Astrocyte (in vitro differentiated cells and primary cell): ENCODE measurements around the gene EXOSC7. TPM values are rescaled to one million over a fixed set of nuclear protein-coding genes. Genes with fewer than 3 reads are reported as not detected.

ENCODE experiments used
- DNase-seq: peaks from one replicate; pipeline ENCODE4 v3.0.0-alpha.2; 2010; ENCODE audit warnings: low read depth
- FAIRE-seq: peaks from 2 replicates; lab custom pipeline; 2011; peaks lifted over from hg19 to GRCh38; lab: Jason Lieb, UNC
- H2AFZ ChIP-seq: 2 replicates; pipeline ENCODE4 v1.6.0; 2012; ENCODE audit warnings: low read depth, low read length, inconsistent platforms
- H3K27ac ChIP-seq: 2 replicates; pipeline ENCODE4 v1.5.1; 2011; ENCODE audit warnings: low read depth, low read length, inconsistent platforms
- H3K27me3 ChIP-seq: 2 replicates; pipeline ENCODE4 v1.6.0; 2011; ENCODE audit warnings: low read length, inconsistent platforms; ENCODE audit not compliant: insufficient read depth
- H3K36me3 ChIP-seq: 2 replicates; pipeline ENCODE4 v1.5.1; 2011; ENCODE audit warnings: low read length, inconsistent platforms; ENCODE audit not compliant: insufficient read depth
- H3K4me1 ChIP-seq: 2 replicates; pipeline ENCODE4 v1.5.1; 2011; ENCODE audit warnings: low read length, inconsistent platforms; ENCODE audit not compliant: insufficient read depth
- H3K4me2 ChIP-seq: 2 replicates; pipeline ENCODE4 v1.6.0; 2012; ENCODE audit warnings: low read length, inconsistent platforms
- H3K4me3 ChIP-seq: 2 replicates; pipeline ENCODE4 v1.5.1; 2011; ENCODE audit warnings: low read depth, mild to moderate bottlenecking, low read length, inconsistent platforms; ENCODE audit not compliant: insufficient read depth
- H3K79me2 ChIP-seq: 2 replicates; pipeline ENCODE4 v1.6.0; 2012; ENCODE audit warnings: mild to moderate bottlenecking, low read length, inconsistent platforms; ENCODE audit not compliant: insufficient read depth
- H3K9ac ChIP-seq: 2 replicates; pipeline ENCODE4 v1.6.0; 2012; ENCODE audit warnings: mild to moderate bottlenecking, low read length, inconsistent platforms
- H3K9me3 ChIP-seq: 2 replicates; pipeline ENCODE4 v1.5.1; 2012; ENCODE audit warnings: low read depth, mild to moderate bottlenecking, low read length, inconsistent platforms; ENCODE audit not compliant: insufficient read depth
- H4K20me1 ChIP-seq: 2 replicates; pipeline ENCODE4 v1.6.0; 2012; ENCODE audit warnings: low read length, inconsistent platforms; ENCODE audit not compliant: insufficient read depth
- H3K27ac Mint-ChIP-seq: one replicate; pipeline ENCODE4 v1.8.0; 2021; ENCODE audit warnings: mild to moderate bottlenecking, mixed read lengths; ENCODE audit not compliant: unreplicated experiment
- H3K27me3 Mint-ChIP-seq: one replicate; pipeline ENCODE4 v1.8.0; 2021; ENCODE audit warnings: low read depth, mixed read lengths; ENCODE audit not compliant: unreplicated experiment
- H3K36me3 Mint-ChIP-seq: one replicate; pipeline ENCODE4 v1.8.0; 2021; ENCODE audit warnings: low read depth, mixed read lengths; ENCODE audit not compliant: unreplicated experiment
- H3K4me1 Mint-ChIP-seq: one replicate; pipeline ENCODE4 v1.8.0; 2021; ENCODE audit warnings: low read depth, mixed read lengths; ENCODE audit not compliant: unreplicated experiment
- H3K4me3 Mint-ChIP-seq: one replicate; pipeline ENCODE4 v1.8.0; 2021; ENCODE audit warnings: mild to moderate bottlenecking, moderate library complexity, mixed read lengths; ENCODE audit not compliant: unreplicated experiment
- H3K9me3 Mint-ChIP-seq: one replicate; pipeline ENCODE4 v1.8.0; 2021; ENCODE audit warnings: mild to moderate bottlenecking, mixed read lengths; ENCODE audit not compliant: unreplicated experiment
- CTCF ChIP-seq: IDR thresholded peaks from 2 replicates; pipeline ENCODE4 v1.5.1; 2011; ENCODE audit warnings: low read depth, mild to moderate bottlenecking, inconsistent platforms, low read length, moderate library complexity; ENCODE audit not compliant: insufficient read depth
- EZH2 ChIP-seq: IDR thresholded peaks from 2 replicates; pipeline ENCODE4 v1.6.1; 2012; ENCODE audit warnings: mild to moderate bottlenecking, low read length, inconsistent platforms; ENCODE audit not compliant: insufficient read depth
- total RNA-seq: library from RNA; stranded (reverse); gene quantifications from 2 replicates; pipeline ENCODE4 v1.2.1, GENCODE V29; 2021

Gene EXOSC7
- total RNA-seq, 1 donor from 2014 or later: 38.6 TPM

GRCh38 chr3:45043728-45044299 is 67.8 kb downstream of the EXOSC7 start:
- Histone ChIP-seq H3K4me2 (peak overlapping the region; percentile 66), H3K27ac (peak overlapping the region; percentile 52), H3K79me2 (no peaks in the 10 kb centered on the region), H3K36me3 (no peaks in the 10 kb centered on the region), H2AFZ (peak overlapping the region; percentile 72), H3K4me1 (peaks cover 8% of the 10 kb centered on the region), H3K27me3 (no peaks in the 10 kb centered on the region), H3K9me3 (no peaks in the 10 kb centered on the region), H4K20me1 (no peaks in the 10 kb centered on the region), H3K4me3 (no peak overlapping the region), H3K9ac (peak overlapping the region; percentile 40)
- Mint-ChIP-seq H3K27ac (peak overlapping the region; percentile 10), H3K4me3 (no peak overlapping the region), H3K4me1 (peaks cover 10% of the 10 kb centered on the region), H3K9me3 (no peaks in the 10 kb centered on the region), H3K36me3 (no peaks in the 10 kb centered on the region), H3K27me3 (peaks cover 10% of the 10 kb centered on the region)
- TF ChIP-seq EZH2: no peak
- TF ChIP-seq CTCF: peak; percentile 14
- FAIRE-seq (peak; percentile 89), DNase-seq (peak; percentile 88)

DNA sequence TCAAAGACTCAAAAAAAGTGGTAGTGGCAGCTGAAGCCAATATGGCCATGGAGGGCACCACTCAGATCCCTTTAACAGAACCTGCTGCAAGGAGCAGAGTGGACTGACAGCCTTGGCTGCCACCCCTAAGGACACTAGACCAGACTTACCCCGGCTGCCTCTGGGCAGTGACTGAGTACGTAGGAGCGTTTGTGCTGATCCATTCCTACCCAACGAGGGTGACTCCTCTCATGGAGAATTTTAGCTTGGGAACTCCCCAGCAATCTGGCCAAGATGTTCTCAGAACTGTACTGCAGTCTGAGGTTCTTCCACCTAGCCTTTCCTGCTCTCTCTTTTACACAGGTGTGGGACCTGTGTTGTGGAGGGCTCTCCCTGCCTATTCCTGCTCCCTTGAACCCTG is 72.2 kb downstream of the EXOSC7 start:
- Histone ChIP-seq H3K9me3 (no peaks in the 10 kb centered on the region), H3K36me3 (no peaks in the 10 kb centered on the region), H3K27ac (no peak overlapping the region), H3K9ac (no peak overlapping the region), H3K4me1 (peaks cover 8% of the 10 kb centered on the region), H4K20me1 (no peaks in the 10 kb centered on the region), H3K4me2 (no peak overlapping the region), H3K79me2 (no peaks in the 10 kb centered on the region), H2AFZ (no peak overlapping the region), H3K4me3 (no peak overlapping the region), H3K27me3 (no peaks in the 10 kb centered on the region)
- DNase-seq: peak; percentile 39
- Mint-ChIP-seq H3K36me3 (peaks cover 3% of the 10 kb centered on the region), H3K4me1 (peaks cover 10% of the 10 kb centered on the region), H3K27me3 (peaks cover 13% of the 10 kb centered on the region), H3K4me3 (no peak overlapping the region), H3K27ac (no peak overlapping the region), H3K9me3 (peaks cover 5% of the 10 kb centered on the region)
- no peak for TF ChIP-seq EZH2
- no peak for TF ChIP-seq CTCF
- FAIRE-seq: no peak

DNA sequence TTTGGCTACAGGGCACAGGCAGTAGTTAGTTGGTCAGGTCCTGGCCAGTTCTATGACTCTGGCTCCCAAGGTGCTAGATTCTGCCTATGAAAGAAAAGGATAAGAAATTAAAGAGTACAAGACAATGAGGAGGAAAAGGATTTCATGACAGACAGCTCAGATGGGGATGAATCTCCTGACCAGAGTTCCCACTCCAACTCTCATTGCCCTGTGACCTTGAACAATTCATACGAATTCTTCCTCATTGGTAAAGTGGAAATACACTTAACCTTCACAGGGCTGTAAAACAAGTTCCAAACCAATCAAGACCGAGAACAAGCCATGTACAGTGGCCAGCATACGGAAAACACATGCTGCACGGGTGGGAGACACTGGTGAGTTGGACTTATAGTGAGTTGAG is 73.8 kb downstream of the EXOSC7 start:
- FAIRE-seq: no peak
- Histone ChIP-seq H3K79me2 (no peaks in the 10 kb centered on the region), H3K27ac (no peak overlapping the region), H3K9ac (no peak overlapping the region), H3K27me3 (no peaks in the 10 kb centered on the region), H3K9me3 (no peaks in the 10 kb centered on the region), H2AFZ (no peak overlapping the region), H3K36me3 (no peaks in the 10 kb centered on the region), H3K4me3 (no peak overlapping the region), H3K4me1 (peaks cover 10% of the 10 kb centered on the region), H4K20me1 (no peaks in the 10 kb centered on the region), H3K4me2 (no peak overlapping the region)
- Mint-ChIP-seq H3K36me3 (peaks cover 3% of the 10 kb centered on the region), H3K27me3 (peaks cover 13% of the 10 kb centered on the region), H3K4me1 (peaks cover 19% of the 10 kb centered on the region), H3K27ac (peak overlapping the region; percentile 16), H3K4me3 (no peak overlapping the region), H3K9me3 (peaks cover 5% of the 10 kb centered on the region)
- DNase-seq: no peak
- TF ChIP-seq CTCF: no peak
- no peak for TF ChIP-seq EZH2
